AG04450 (cell line): Measurements from ENCODE around the gene PPP1R16B. TPM values are rescaled to one million over a fixed set of nuclear protein-coding genes. Genes with fewer than 3 reads are reported as not detected.

ENCODE experiments used
- CTCF ChIA-PET: fragments of 300-600, 350-600 bp; formaldehyde crosslinking; extraction: SDS; loops from one replicate; lab custom pipeline; 2022; ENCODE audit warnings: antibody characterized with exemption, inconsistent platforms; lab: Charles Lee
- POLR2A ChIA-PET: fragments of 350-600 bp; formaldehyde crosslinking; extraction: SDS; loops from one replicate; lab custom pipeline; 2021; ENCODE audit warnings: antibody characterized with exemption, inconsistent platforms; lab: Yijun Ruan, JAX
- DNase-seq: peaks from one replicate; pipeline ENCODE4 v3.0.0-alpha.2; 2011; ENCODE audit warnings: low read depth, low spot score
- H3K27ac ChIP-seq: one replicate; pipeline ENCODE4 v1.5.1; 2012; ENCODE audit warnings: low read depth, low read length, control low read depth
- H3K27me3 ChIP-seq: one replicate; pipeline ENCODE4 v1.6.0; 2012; ENCODE audit warnings: low read length; ENCODE audit not compliant: control insufficient read depth, insufficient read depth
- H3K4me3 ChIP-seq: 2 replicates; pipeline ENCODE4 v1.5.1; 2011; ENCODE audit warnings: mild to moderate bottlenecking, low read depth, low read length, control low read depth
- H3K9me3 ChIP-seq: 2 replicates; pipeline ENCODE4 v1.5.1; 2012; ENCODE audit warnings: low read length; ENCODE audit not compliant: control insufficient read depth, insufficient read depth
- polyA plus RNA-seq: library from polyadenylated mRNA; depleted of rRNA; stranded (reverse); fragments of >200 nt; gene quantifications from 2 replicates; pipeline ENCODE4 v1.2.3, GENCODE V29; 2011
- TF ChIP-seq, protein P1 (sequence below): IDR thresholded peaks from 2 replicates; pipeline ENCODE4 v1.5.1; 2011; ENCODE audit warnings: low read depth, low read length, control low read depth, inconsistent platforms

PPP1R16B gene
- polyA plus RNA-seq, 1 experiment = not detected

DNA sequence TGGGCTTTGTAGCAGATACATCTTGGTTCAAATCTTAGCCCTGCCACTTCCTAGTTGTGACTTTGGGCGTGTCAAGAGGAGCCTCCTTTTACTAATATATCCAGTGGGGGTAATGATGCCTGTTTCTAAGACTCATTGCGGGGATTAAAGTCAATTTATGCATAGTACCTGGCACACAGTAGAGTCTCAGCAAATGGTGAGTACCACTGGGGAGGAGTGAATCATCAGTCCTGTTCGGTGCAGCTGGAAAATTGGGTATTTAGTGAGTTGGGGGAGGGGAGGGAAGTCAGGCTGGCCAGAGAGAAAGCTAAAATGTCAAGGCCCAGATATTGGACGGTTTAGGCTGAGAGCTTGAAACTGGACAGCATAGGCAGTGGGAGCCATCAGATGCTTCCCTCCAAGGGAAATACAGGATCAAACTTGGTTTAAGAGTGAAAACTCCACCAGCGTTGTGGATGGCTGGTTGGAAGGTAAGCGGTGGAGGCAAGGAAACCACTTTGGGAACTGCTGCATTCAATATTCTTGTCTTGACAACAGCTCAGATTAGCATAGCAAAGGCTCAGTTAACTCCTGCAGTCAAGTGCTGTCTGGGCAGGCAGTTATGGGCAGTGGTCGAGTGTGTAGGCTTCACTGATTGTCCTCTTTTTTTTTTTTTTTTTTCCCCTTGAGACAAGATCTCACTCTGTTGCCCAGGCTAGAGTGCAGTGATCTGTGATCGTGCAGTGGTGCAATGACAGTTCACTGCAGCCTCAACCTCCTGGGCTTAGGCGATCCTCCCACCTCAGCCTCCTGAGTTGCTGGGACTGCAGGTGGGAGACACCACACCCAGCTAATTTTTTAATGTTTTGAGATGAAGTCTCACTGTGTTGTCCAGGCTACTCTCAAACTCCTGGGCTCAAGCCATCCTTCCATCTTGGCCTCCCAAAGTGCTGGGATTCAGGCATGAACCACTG is 12.9 kb downstream of the PPP1R16B start:
- ChIA-PET CTCF (no interaction called here), POLR2A (no interaction called here)
- H3K9me3 ChIP-seq = no peaks in the 10 kb centered on the region
- H3K4me3 ChIP-seq = no peak overlapping the region
- DNase-seq = no peak
- H3K27me3 ChIP-seq = peaks cover 4% of the 10 kb centered on the region
- H3K27ac ChIP-seq = no peak overlapping the region
- TF ChIP-seq, protein P1, sequence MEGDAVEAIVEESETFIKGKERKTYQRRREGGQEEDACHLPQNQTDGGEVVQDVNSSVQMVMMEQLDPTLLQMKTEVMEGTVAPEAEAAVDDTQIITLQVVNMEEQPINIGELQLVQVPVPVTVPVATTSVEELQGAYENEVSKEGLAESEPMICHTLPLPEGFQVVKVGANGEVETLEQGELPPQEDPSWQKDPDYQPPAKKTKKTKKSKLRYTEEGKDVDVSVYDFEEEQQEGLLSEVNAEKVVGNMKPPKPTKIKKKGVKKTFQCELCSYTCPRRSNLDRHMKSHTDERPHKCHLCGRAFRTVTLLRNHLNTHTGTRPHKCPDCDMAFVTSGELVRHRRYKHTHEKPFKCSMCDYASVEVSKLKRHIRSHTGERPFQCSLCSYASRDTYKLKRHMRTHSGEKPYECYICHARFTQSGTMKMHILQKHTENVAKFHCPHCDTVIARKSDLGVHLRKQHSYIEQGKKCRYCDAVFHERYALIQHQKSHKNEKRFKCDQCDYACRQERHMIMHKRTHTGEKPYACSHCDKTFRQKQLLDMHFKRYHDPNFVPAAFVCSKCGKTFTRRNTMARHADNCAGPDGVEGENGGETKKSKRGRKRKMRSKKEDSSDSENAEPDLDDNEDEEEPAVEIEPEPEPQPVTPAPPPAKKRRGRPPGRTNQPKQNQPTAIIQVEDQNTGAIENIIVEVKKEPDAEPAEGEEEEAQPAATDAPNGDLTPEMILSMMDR = no peak

DNA sequence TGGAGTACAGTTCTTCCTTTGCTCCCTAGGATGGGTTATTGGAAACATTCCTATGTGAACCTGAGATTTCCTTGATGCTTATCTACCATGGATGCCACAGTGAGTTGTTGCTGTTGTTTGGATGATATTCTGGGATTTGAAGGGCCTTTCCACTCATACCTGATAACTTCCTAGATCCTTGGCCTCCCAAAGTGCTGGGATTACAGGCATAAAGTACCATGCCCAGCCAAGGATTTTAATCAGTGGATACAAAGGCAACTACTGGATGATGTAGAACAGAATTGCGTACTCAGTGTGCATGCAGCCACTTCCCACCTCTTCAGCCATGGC is 20.0 kb downstream of the PPP1R16B start:
- DNase-seq = no peak
- H3K27me3 ChIP-seq = peaks cover 4% of the 10 kb centered on the region
- no peaks in the 10 kb centered on the region for H3K9me3 ChIP-seq
- CTCF ChIA-PET = interaction anchor here (0.8 kb wide), 1 partner anchor 69 kb away, joined by 3 read pairs; no protein-coding TSS in a partner anchor
- H3K27ac ChIP-seq = no peak overlapping the region
- TF ChIP-seq, protein P1 = no peak
- no peak overlapping the region for H3K4me3 ChIP-seq
- POLR2A ChIA-PET = no interaction called here

DNA sequence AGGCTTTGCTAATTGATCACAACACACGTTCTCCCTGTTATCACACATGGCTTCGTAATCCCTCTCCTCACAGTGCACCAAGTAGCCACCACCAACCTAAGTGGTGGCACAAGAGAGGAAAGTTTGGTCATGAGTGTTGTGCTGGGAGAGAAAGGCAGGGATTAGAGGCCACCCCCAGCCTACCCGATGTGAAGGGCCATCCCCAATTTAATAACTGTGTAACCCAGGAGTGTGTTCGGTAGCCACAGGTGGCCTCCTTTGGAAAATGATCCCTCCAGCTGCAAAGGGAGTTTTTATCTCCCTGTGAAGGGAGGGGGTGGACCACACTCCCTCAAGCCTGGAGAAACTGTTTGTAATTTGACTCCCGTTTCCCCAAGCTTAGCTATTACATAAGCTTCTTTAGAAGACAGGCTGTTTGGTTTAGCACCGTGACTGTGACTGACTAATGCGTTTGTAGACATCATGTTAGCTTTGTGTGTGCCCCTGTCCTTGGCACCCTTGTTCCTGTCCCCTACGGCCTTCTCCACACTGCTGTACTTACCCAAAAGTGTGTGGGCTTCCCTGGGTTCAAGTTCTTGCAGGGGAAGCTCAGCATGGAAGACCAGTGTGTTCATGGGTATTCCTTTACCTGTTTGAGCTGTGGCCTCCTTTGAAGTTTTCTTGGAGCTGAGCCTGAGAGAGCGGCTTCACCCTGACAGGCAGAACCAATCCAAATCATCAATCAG is 20.6 kb downstream of the PPP1R16B start:
- TF ChIP-seq, protein P1 = no peak
- peak; percentile 4 for DNase-seq
- ChIA-PET CTCF (interaction anchor here (0.8 kb wide), 1 partner anchor 69 kb away, joined by 3 read pairs; no protein-coding TSS in a partner anchor), POLR2A (no interaction called here)
- H3K9me3 ChIP-seq = no peaks in the 10 kb centered on the region
- H3K27ac ChIP-seq = no peak overlapping the region
- H3K4me3 ChIP-seq = no peak overlapping the region
- peaks cover 4% of the 10 kb centered on the region for H3K27me3 ChIP-seq

DNA sequence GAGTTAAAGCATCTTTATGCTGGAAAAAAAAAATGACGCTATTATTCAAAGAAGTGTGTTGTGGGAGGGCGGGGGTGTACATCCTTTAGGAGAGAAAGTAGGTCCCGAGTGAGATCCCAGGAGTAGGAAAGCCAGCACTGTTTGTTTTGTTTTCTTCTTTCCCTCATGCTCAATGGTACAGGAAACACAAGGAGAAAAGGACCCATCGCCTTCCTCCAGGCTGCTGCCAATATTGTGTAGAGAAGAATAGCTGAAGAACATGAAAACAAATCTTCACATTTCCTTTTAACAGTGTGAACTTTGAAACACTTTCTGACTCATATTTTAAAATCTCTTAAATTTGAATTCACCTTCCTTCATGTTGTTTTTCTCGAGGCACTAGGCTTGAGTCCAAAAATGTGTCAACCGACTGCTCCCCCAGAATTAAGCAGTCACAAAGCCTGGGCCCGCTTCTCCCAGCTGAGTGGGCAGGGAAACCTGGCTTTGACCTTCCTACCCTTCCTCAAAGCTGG is 22.3 kb downstream of the PPP1R16B start:
- no peak for DNase-seq
- H3K27me3 ChIP-seq = peaks cover 4% of the 10 kb centered on the region
- H3K9me3 ChIP-seq = no peaks in the 10 kb centered on the region
- H3K27ac ChIP-seq = no peak overlapping the region
- CTCF ChIA-PET = no interaction called here
- POLR2A ChIA-PET = no interaction called here
- no peak overlapping the region for H3K4me3 ChIP-seq
- TF ChIP-seq, protein P1 = no peak
